Gastrocnemius medialis (tissue), 4 donors: ENCODE measurements around the gene FAM174C.

ENCODE experiments used
- POLR2A ChIP-seq, 2 donors: fragments of 450-650 bp; IDR thresholded peaks; one replicate each; pipeline ENCODE4 v1.6.1; 2017; ENCODE audit warnings: antibody characterized with exemption in 2 of 2, mild to moderate bottlenecking in 2 of 2, moderate library complexity in 2 of 2
- TF ChIP-seq, protein P1 (sequence below), 5 experiments: fragments of 450-650 bp in 3 of 5; fragments of 200-600 bp in 2 of 5; sonication (generic) in 2 of 5; IDR thresholded peaks in 4 of 5; conservative IDR thresholded peaks in 1 of 5; 1 replicate in 4 of 5; 2 replicates in 1 of 5; pipeline ENCODE4 v1.5.1; 2016 to 2019; ENCODE audit warnings: antibody characterized with exemption in 5 of 5, mild to moderate bottlenecking in 3 of 5, moderate library complexity in 3 of 5

DNA sequence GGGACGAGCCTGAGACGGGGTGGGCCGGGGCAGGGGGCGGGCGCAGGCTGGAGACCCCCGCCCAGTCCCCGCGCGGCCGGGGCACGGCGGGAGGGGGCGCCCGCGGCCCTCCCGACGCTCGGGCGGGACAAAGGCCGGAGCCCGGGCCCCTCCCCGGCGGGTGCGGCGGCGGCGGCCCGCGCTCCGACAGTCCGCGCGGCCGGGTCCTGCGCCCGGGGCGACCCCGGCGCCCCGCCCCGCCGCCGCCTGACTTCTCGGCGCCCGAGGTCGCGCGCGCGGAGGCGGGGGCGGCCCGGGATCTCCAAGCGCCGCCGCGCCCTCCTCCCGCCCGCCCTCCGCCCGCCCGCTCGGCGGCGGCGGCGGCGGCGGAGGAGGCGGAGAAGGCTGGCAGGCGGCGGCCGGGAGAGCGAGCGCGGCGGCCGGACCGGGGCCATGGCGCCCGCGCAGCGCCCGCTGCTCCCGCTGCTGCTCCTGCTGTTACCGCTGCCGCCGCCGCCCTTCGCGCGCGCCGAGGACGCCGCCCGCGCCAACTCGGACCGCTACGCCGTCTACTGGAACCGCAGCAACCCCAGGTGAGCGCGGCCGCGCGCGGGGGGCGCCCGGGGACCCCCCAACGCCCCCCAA lies 10.5 kb downstream of the FAM174C start, which contains the start of gene EFNA2:
- TF ChIP-seq POLR2A (IDR thresholded peaks at IDR 0.05): no peak
- TF ChIP-seq, protein P1, sequence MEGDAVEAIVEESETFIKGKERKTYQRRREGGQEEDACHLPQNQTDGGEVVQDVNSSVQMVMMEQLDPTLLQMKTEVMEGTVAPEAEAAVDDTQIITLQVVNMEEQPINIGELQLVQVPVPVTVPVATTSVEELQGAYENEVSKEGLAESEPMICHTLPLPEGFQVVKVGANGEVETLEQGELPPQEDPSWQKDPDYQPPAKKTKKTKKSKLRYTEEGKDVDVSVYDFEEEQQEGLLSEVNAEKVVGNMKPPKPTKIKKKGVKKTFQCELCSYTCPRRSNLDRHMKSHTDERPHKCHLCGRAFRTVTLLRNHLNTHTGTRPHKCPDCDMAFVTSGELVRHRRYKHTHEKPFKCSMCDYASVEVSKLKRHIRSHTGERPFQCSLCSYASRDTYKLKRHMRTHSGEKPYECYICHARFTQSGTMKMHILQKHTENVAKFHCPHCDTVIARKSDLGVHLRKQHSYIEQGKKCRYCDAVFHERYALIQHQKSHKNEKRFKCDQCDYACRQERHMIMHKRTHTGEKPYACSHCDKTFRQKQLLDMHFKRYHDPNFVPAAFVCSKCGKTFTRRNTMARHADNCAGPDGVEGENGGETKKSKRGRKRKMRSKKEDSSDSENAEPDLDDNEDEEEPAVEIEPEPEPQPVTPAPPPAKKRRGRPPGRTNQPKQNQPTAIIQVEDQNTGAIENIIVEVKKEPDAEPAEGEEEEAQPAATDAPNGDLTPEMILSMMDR (IDR thresholded peaks at IDR 0.05 in 4 of 5, conservative IDR thresholded peaks at IDR 0.05 in 1 of 5): no peak
